IPS-11a (cell line): ENCODE measurements around the gene CSTPP1.

Experiments used
- H3K4me3 ChIP-seq: one replicate; pipeline ENCODE4 v1.5.1; 2013; ENCODE audit warnings: low read depth, low read length, control low read depth

CSTPP1 gene

GRCh38 chr11:47124675-47125074 lies 188.1 kb downstream of the CSTPP1 start:
- no peak overlapping the region for H3K4me3 ChIP-seq

GRCh38 chr11:47125083-47125482 lies 188.5 kb downstream of the CSTPP1 start:
- no peak overlapping the region for H3K4me3 ChIP-seq

GRCh38 chr11:47127213-47127612 lies 190.7 kb downstream of the CSTPP1 start:
- no peak overlapping the region for H3K4me3 ChIP-seq

- H3K4me3 ChIP-seq, result no peak overlapping the region
Observed at GRCh38 chr11:47130543-47130942, 194.0 kb downstream of the CSTPP1 start.

- no peak overlapping the region for H3K4me3 ChIP-seq
Observed at GRCh38 chr11:47131136-47131535, 194.6 kb downstream of the CSTPP1 start.

- H3K4me3 ChIP-seq, result no peak overlapping the region
Observed at GRCh38 chr11:47132490-47132889, 195.9 kb downstream of the CSTPP1 start.

GRCh38 chr11:47132981-47133380 lies 196.4 kb downstream of the CSTPP1 start:
- H3K4me3 ChIP-seq, result no peak overlapping the region

- no peak overlapping the region for H3K4me3 ChIP-seq
Observed at GRCh38 chr11:47136327-47136726, 199.8 kb downstream of the CSTPP1 start.

GRCh38 chr11:47136921-47137320 lies 200.4 kb downstream of the CSTPP1 start:
- H3K4me3 ChIP-seq, result no peak overlapping the region

- H3K4me3 ChIP-seq, result no peak overlapping the region
Observed at GRCh38 chr11:47137476-47137875, 200.9 kb downstream of the CSTPP1 start.

- no peak overlapping the region for H3K4me3 ChIP-seq
Observed at GRCh38 chr11:47139878-47140277, 203.3 kb downstream of the CSTPP1 start.

GRCh38 chr11:47143322-47143721 lies 206.8 kb downstream of the CSTPP1 start:
- H3K4me3 ChIP-seq, result no peak overlapping the region

GRCh38 chr11:47144541-47144940 lies 208.0 kb downstream of the CSTPP1 start:
- H3K4me3 ChIP-seq, result no peak overlapping the region

GRCh38 chr11:47147250-47147649 lies 210.7 kb downstream of the CSTPP1 start:
- no peak overlapping the region for H3K4me3 ChIP-seq

- no peak overlapping the region for H3K4me3 ChIP-seq
Observed at GRCh38 chr11:47147681-47148080, 211.1 kb downstream of the CSTPP1 start.

- H3K4me3 ChIP-seq, result no peak overlapping the region
Observed at GRCh38 chr11:47148270-47148669, 211.7 kb downstream of the CSTPP1 start.

- H3K4me3 ChIP-seq, result no peak overlapping the region
Observed at GRCh38 chr11:47148903-47149531, 212.5 kb downstream of the CSTPP1 start.

GRCh38 chr11:47149782-47150181 lies 213.2 kb downstream of the CSTPP1 start:
- no peak overlapping the region for H3K4me3 ChIP-seq

- H3K4me3 ChIP-seq, result no peak overlapping the region
Observed at GRCh38 chr11:47152126-47152952, 215.8 kb downstream of the CSTPP1 start.

GRCh38 chr11:47152953-47153950 lies 216.7 kb downstream of the CSTPP1 start:
- no peak overlapping the region for H3K4me3 ChIP-seq
